Measurements from ENCODE around the gene RPP25L. TPM values are rescaled to one million over a fixed set of nuclear protein-coding genes. Genes with fewer than 3 reads are reported as not detected.

The RPP25L gene
- total and polyA plus RNA-seq, 2 donors (not counting 1 experiment from before 2014, with no cell fraction given) = 13.5 to 34.3 TPM

- no peaks in the 10 kb centered on the region for H3K79me2 ChIP-seq (ENCODE audit: control insufficient read depth, insufficient read depth, low read length)
- H3K27me3 ChIP-seq (ENCODE audit: control insufficient read depth, insufficient read depth, low read length) = peaks cover 16% of the 10 kb centered on the region
- no peak overlapping the region for H2AFZ ChIP-seq (ENCODE audit: low read length)
- no peak overlapping the region for H3K9ac ChIP-seq (ENCODE audit: insufficient read depth, low read length)
- no peak overlapping the region for H3K4me2 ChIP-seq (ENCODE audit: extremely low read depth, insufficient read depth, low read length)
- no peaks in the 10 kb centered on the region for H4K20me1 ChIP-seq (ENCODE audit: control insufficient read depth, extremely low read depth, insufficient read depth, low read length)
- TF ChIP-seq EZH2 (IDR thresholded peaks at IDR 0.05; ENCODE audit: low read length, missing control alignments) (no peak), CTCF (conservative IDR thresholded peaks at IDR 0.05 in 1 of 2, IDR thresholded peaks at IDR 0.05 in 1 of 2; ENCODE audit: low read depth in 1 of 2, low read length in 2 of 2) (no peak)
- DNase-seq (ENCODE audit: low read depth in 2 of 2) = no peak
- H3K4me3 ChIP-seq (replicated peaks in 1 of 4; ENCODE audit: control extremely low read depth in 1 of 4, insufficient read depth in 1 of 4, low read depth in 3 of 4, low read length in 4 of 4) = no peak overlapping the region
- no peaks in the 10 kb centered on the region for H3K9me3 ChIP-seq (ENCODE audit: control insufficient read depth, insufficient read depth, low read depth, low read length)
- no peaks in the 10 kb centered on the region for H3K4me1 ChIP-seq (ENCODE audit: control insufficient read depth, extremely low read depth, insufficient read depth, low read length)
- H3K27ac ChIP-seq (ENCODE audit: insufficient read depth, low read length) = no peak overlapping the region
- no peaks in the 10 kb centered on the region for H3K36me3 ChIP-seq (ENCODE audit: control insufficient read depth, insufficient read depth, low read length)
These were observed 41.5 kb downstream of the RPP25L start for GRCh38 chr9:34570376-34570775.

GRCh38 chr9:34568774-34569173, 43.1 kb downstream of the RPP25L start:
- no peak for TF ChIP-seq CTCF (conservative IDR thresholded peaks at IDR 0.05 in 1 of 2, IDR thresholded peaks at IDR 0.05 in 1 of 2; ENCODE audit: low read depth in 1 of 2, low read length in 2 of 2)
- no peak for TF ChIP-seq EZH2 (IDR thresholded peaks at IDR 0.05; ENCODE audit: low read length, missing control alignments)
- H2AFZ ChIP-seq (ENCODE audit: low read length) = no peak overlapping the region
- no peak overlapping the region for H3K4me2 ChIP-seq (ENCODE audit: extremely low read depth, insufficient read depth, low read length)
- H3K4me3 ChIP-seq (replicated peaks in 1 of 4; ENCODE audit: control extremely low read depth in 1 of 4, insufficient read depth in 1 of 4, low read depth in 3 of 4, low read length in 4 of 4) = no peak overlapping the region
- H3K36me3 ChIP-seq (ENCODE audit: control insufficient read depth, insufficient read depth, low read length) = no peaks in the 10 kb centered on the region
- no peak for DNase-seq (ENCODE audit: low read depth in 2 of 2)
- no peaks in the 10 kb centered on the region for H4K20me1 ChIP-seq (ENCODE audit: control insufficient read depth, extremely low read depth, insufficient read depth, low read length)
- H3K9me3 ChIP-seq (ENCODE audit: control insufficient read depth, insufficient read depth, low read depth, low read length) = no peaks in the 10 kb centered on the region
- H3K79me2 ChIP-seq (ENCODE audit: control insufficient read depth, insufficient read depth, low read length) = no peaks in the 10 kb centered on the region
- H3K27me3 ChIP-seq (ENCODE audit: control insufficient read depth, insufficient read depth, low read length) = peaks cover 16% of the 10 kb centered on the region
- H3K4me1 ChIP-seq (ENCODE audit: control insufficient read depth, extremely low read depth, insufficient read depth, low read length) = no peaks in the 10 kb centered on the region
- H3K9ac ChIP-seq (ENCODE audit: insufficient read depth, low read length) = no peak overlapping the region
- no peak overlapping the region for H3K27ac ChIP-seq (ENCODE audit: insufficient read depth, low read length)

GRCh38 chr9:34568133-34568532, 43.8 kb downstream of the RPP25L start:
- Histone ChIP-seq H3K36me3 (ENCODE audit: control insufficient read depth, insufficient read depth, low read length) (no peaks in the 10 kb centered on the region), H3K4me2 (ENCODE audit: extremely low read depth, insufficient read depth, low read length) (no peak overlapping the region), H3K9me3 (ENCODE audit: control insufficient read depth, insufficient read depth, low read depth, low read length) (no peaks in the 10 kb centered on the region), H3K27ac (ENCODE audit: insufficient read depth, low read length) (no peak overlapping the region), H2AFZ (ENCODE audit: low read length) (no peak overlapping the region), H3K9ac (ENCODE audit: insufficient read depth, low read length) (no peak overlapping the region), H4K20me1 (ENCODE audit: control insufficient read depth, extremely low read depth, insufficient read depth, low read length) (no peaks in the 10 kb centered on the region), H3K27me3 (ENCODE audit: control insufficient read depth, insufficient read depth, low read length) (peaks cover 14% of the 10 kb centered on the region), H3K4me1 (ENCODE audit: control insufficient read depth, extremely low read depth, insufficient read depth, low read length) (no peaks in the 10 kb centered on the region), H3K79me2 (ENCODE audit: control insufficient read depth, insufficient read depth, low read length) (no peaks in the 10 kb centered on the region), H3K4me3 (replicated peaks in 1 of 4; ENCODE audit: control extremely low read depth in 1 of 4, insufficient read depth in 1 of 4, low read depth in 3 of 4, low read length in 4 of 4) (no peak overlapping the region)
- TF ChIP-seq EZH2 (IDR thresholded peaks at IDR 0.05; ENCODE audit: low read length, missing control alignments) (no peak), CTCF (conservative IDR thresholded peaks at IDR 0.05 in 1 of 2, IDR thresholded peaks at IDR 0.05 in 1 of 2; ENCODE audit: low read depth in 1 of 2, low read length in 2 of 2) (no peak)
- DNase-seq (ENCODE audit: low read depth in 2 of 2) = no peak

Data from fibroblast of lung (primary cell).